Calu3 (cell line): ENCODE results near the gene DERL3. TPM values are rescaled to one million over a fixed set of nuclear protein-coding genes. Genes with fewer than 3 reads are reported as not detected.

Source experiments
- BruUV-seq: library from RNA; stranded (reverse); fragments of 400-500 nt; replicated peaks from 2 replicates; lab custom pipeline; 2021; lab: Mats Ljungman, UMichigan
- CTCF ChIA-PET: fragments of 300-600 bp; sonication (Branson Sonifier 250); formaldehyde crosslinking; loops from one replicate; lab custom pipeline; 2022; ENCODE audit warnings: antibody characterized with exemption; lab: Charles Lee
- DNase-seq: peaks from one replicate; pipeline ENCODE4 v3.0.0; 2022
- H3K27ac Mint-ChIP-seq: one replicate; pipeline ENCODE4 v1.8.0; 2022; ENCODE audit warnings: mixed read lengths; ENCODE audit not compliant: unreplicated experiment
- H3K27me3 Mint-ChIP-seq: one replicate; pipeline ENCODE4 v1.8.0; 2022; ENCODE audit warnings: mixed read lengths; ENCODE audit not compliant: unreplicated experiment
- H3K36me3 Mint-ChIP-seq: one replicate; pipeline ENCODE4 v1.8.0; 2022; ENCODE audit warnings: mild to moderate bottlenecking, moderate library complexity, mixed read lengths; ENCODE audit not compliant: insufficient read depth, unreplicated experiment
- H3K4me1 Mint-ChIP-seq: one replicate; pipeline ENCODE4 v1.8.0; 2022; ENCODE audit warnings: mild to moderate bottlenecking, low read depth, mixed read lengths; ENCODE audit not compliant: unreplicated experiment
- H3K4me3 Mint-ChIP-seq: one replicate; pipeline ENCODE4 v1.8.0; 2022; ENCODE audit warnings: mild to moderate bottlenecking, low read depth, moderate library complexity, mixed read lengths; ENCODE audit not compliant: unreplicated experiment
- H3K9me3 Mint-ChIP-seq: one replicate; pipeline ENCODE4 v1.8.0; 2022; ENCODE audit warnings: low read depth, mixed read lengths; ENCODE audit not compliant: unreplicated experiment
- CTCF ChIP-seq: fragments of 200-600 bp; IDR thresholded peaks from one replicate; pipeline ENCODE4 v1.8.0; 2022; ENCODE audit warnings: antibody characterized with exemption; ENCODE audit not compliant: unreplicated experiment
- intact Hi-C: fragments of 100-400 bp; cut with micrococcal nuclease; formaldehyde crosslinking; loops from one replicate; pipeline ENCODE4 v1.10.0; 2022; ENCODE audit not compliant: unreplicated experiment
- total RNA-seq: library from RNA; stranded (reverse); gene quantifications from 2 replicates; pipeline ENCODE4 v1.2.3, GENCODE V29; 2022

The DERL3 gene
- total RNA-seq, 1 experiment from 2014 or later, result 3.7 TPM

DNA sequence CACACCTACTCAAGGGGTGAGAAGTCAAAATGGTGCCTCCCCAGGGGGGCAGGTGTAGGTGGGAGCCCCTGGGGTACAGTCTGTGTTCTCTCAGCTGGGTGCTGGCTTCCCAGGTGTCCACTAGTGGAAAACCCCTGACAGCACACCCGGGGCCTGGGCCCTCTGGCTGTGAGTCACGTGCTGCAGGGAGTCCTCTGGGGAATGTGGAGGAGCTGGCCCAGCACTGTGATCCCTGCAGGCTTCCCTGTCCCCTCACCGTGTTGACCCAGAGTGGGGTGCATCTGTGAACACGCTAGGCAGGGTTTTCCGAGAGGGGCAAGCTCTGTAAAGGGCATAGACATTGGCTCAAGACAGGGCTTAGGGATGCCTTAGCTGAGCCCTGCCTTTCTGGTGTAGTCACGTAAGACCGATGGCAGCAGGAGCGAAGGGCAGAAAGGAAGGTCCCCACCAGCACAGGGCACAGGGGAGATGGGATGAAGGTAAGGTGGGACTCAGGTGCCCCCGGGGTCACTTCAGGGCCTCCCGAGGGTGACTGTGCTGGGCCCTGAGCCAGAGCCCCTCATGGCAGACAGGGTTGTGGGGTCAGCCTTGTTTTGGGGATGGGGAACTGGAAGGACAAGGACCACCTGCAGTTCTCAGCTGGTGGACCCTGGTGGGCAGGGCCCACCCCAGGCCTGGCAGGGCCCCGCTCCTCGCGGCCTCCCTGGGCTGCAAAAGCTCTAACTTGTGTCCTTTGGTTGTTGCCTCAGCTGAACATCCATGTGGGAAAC lies 14.1 kb downstream of the DERL3 start:
- H3K9me3 Mint-ChIP-seq, result no peaks in the 10 kb centered on the region
- H3K27ac Mint-ChIP-seq, result no peak overlapping the region
- CTCF ChIA-PET, result no interaction called here
- no peaks in the 10 kb centered on the region for H3K4me1 Mint-ChIP-seq
- no peaks in the 10 kb centered on the region for H3K27me3 Mint-ChIP-seq
- no peak overlapping the region for H3K4me3 Mint-ChIP-seq
- H3K36me3 Mint-ChIP-seq, result peaks cover 26% of the 10 kb centered on the region
- TF ChIP-seq CTCF, result no peak
- no peak for DNase-seq
- BruUV-seq, result no TSS peak
- intact Hi-C loops, result no loop called here

DNA sequence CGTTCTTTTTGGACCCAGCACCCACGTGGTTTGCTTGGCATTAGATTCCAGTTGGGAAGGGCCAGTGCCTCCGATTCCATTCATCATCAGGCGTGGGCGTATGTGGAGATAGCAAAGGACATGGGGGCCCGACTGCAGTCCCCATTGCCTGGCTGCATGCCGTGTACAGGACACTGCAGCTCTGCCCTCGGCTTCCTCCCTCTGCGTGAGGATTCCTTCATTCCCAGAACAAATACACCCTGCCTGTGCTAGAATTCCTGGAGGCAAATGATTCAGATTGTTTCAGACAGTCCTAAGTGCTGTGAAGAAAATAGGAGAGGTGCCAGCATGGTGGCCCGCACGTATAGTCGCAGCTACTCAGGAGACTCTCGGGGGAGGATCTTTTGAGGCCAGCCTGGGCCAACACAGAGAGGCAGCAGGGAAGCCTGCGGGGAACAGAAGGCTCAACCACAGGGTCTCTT lies 15.4 kb downstream of the DERL3 start:
- CTCF ChIA-PET, result no interaction called here
- no TSS peak for BruUV-seq
- no peak overlapping the region for H3K27ac Mint-ChIP-seq
- H3K36me3 Mint-ChIP-seq, result peaks cover 31% of the 10 kb centered on the region
- DNase-seq, result no peak
- H3K4me3 Mint-ChIP-seq, result no peak overlapping the region
- no peaks in the 10 kb centered on the region for H3K9me3 Mint-ChIP-seq
- intact Hi-C loops, result no loop called here
- no peaks in the 10 kb centered on the region for H3K4me1 Mint-ChIP-seq
- H3K27me3 Mint-ChIP-seq, result no peaks in the 10 kb centered on the region
- no peak for TF ChIP-seq CTCF

- DNase-seq, result no peak
- H3K27me3 Mint-ChIP-seq, result no peaks in the 10 kb centered on the region
- no peak overlapping the region for H3K4me3 Mint-ChIP-seq
- intact Hi-C loops, result no loop called here
- BruUV-seq, result no TSS peak
- no peaks in the 10 kb centered on the region for H3K9me3 Mint-ChIP-seq
- TF ChIP-seq CTCF, result no peak
- CTCF ChIA-PET, result interaction anchor here (0.6 kb wide), 1 partner anchor 241 kb away, joined by 3 read pairs; no protein-coding TSS in a partner anchor
- H3K27ac Mint-ChIP-seq, result no peak overlapping the region
- no peaks in the 10 kb centered on the region for H3K4me1 Mint-ChIP-seq
- peaks cover 32% of the 10 kb centered on the region for H3K36me3 Mint-ChIP-seq
Measured at GRCh38 chr22:23822101-23822671, 16.6 kb downstream of the DERL3 start.

- Mint-ChIP-seq H3K4me3 (no peak overlapping the region), H3K36me3 (peaks cover 38% of the 10 kb centered on the region), H3K9me3 (no peaks in the 10 kb centered on the region), H3K4me1 (no peaks in the 10 kb centered on the region), H3K27ac (no peak overlapping the region), H3K27me3 (no peaks in the 10 kb centered on the region)
- no peak for TF ChIP-seq CTCF
- DNase-seq, result no peak
- BruUV-seq, result no TSS peak
- CTCF ChIA-PET, result interaction anchor here (0.6 kb wide), 1 partner anchor 10 kb away, joined by 3 read pairs; no protein-coding TSS in a partner anchor
- intact Hi-C loops, result no loop called here
Measured at GRCh38 chr22:23820748-23821211, 18.0 kb downstream of the DERL3 start.
